ENCODE data around the gene ANKRD42. TPM values are rescaled to one million over a fixed set of nuclear protein-coding genes. Genes with fewer than 3 reads are reported as not detected.

The ANKRD42 gene
- total RNA-seq, 4 donors from 2014 or later = 5.6 to 11.5 (median 8.9) TPM

- WGBS, 2 donors (ENCODE audit: low coverage in 1 of 2) = 2 to 10% methylated on average over 13 to 15 of the region's 15 CpGs
- Histone ChIP-seq H3K36me3 (peaks cover 0 to 7% (median under 1%) of the 10 kb centered on the region in 4 donors), H3K4me3 (peak overlapping the region; percentile 80 to 99 (median 93)), H3K4me1 (peaks cover 16 to 43% (median 37%) of the 10 kb centered on the region in 4 donors), H3K27me3 (no peaks in the 10 kb centered on the region), H3K27ac (peak overlapping the region; percentile 99 to 100 (median 100)), H3K9me3 (no peaks in the 10 kb centered on the region)
- in situ Hi-C loops (cut with MboI; ENCODE audit: low pct_ligation_motif_present in 1 of 4, low pct_unique_long_range_greater_than_20kb in 1 of 4, low sequenced_read_pairs in 3 of 4) = loop anchor here in 2 of 4 donors (10.0 to 25.0 kb wide), 2 partner anchors 84 to 247 kb away; partner anchors contain the start of genes DDIAS (in 1 of the 2), PRCP (in 1 of the 2) and RAB30 (in 1 of the 2)
- intact Hi-C loops (cut with DNase I; ENCODE audit: low total_unique reads) = loop anchor here (5.0 to 10.0 kb wide), 2 partner anchors 87 to 254 kb away; partner anchors contain the start of genes DDIAS, PRCP and RAB30
- no peak for DNase-seq
- TF ChIP-seq POLR2A (IDR thresholded peaks at IDR 0.05) (no peak), POLR2AphosphoS5 (IDR thresholded peaks at IDR 0.05) (no peak), CTCF (IDR thresholded peaks at IDR 0.05) (no peak), EP300 (IDR thresholded peaks at IDR 0.05; ENCODE audit: low read depth) (no peak)
These were observed 34.3 kb upstream of the ANKRD42 start for GRCh38 chr11:83158965-83159901.

- H3K4me3 ChIP-seq = peak overlapping the region in 3 of 4 donors; percentile 80 to 99 (median 91)
- peak overlapping the region; percentile 99 to 100 (median 100) for H3K27ac ChIP-seq
- TF ChIP-seq EP300 (IDR thresholded peaks at IDR 0.05; ENCODE audit: low read depth) (no peak), CTCF (IDR thresholded peaks at IDR 0.05) (no peak), POLR2AphosphoS5 (IDR thresholded peaks at IDR 0.05) (no peak), POLR2A (IDR thresholded peaks at IDR 0.05) (no peak)
- in situ Hi-C loops (cut with MboI; ENCODE audit: low pct_ligation_motif_present in 1 of 4, low pct_unique_long_range_greater_than_20kb in 1 of 4, low sequenced_read_pairs in 3 of 4) (loop anchor here in 2 of 4 donors (10.0 to 25.0 kb wide), 2 partner anchors 85 to 248 kb away; partner anchors contain the start of genes DDIAS (in 1 of the 2), PRCP (in 1 of the 2) and RAB30 (in 1 of the 2)), intact Hi-C loops (cut with DNase I; ENCODE audit: low total_unique reads) (loop anchor here (5.0 to 10.0 kb wide), 2 partner anchors 88 to 255 kb away; partner anchors contain the start of genes DDIAS, PRCP and RAB30)
- 10 to 13% methylated on average over 4 to 6 of the region's 6 CpGs for WGBS, 2 donors (ENCODE audit: low coverage in 1 of 2)
- peaks cover 0 to 17% (median 5%) of the 10 kb centered on the region in 4 donors for H3K36me3 ChIP-seq
- peak; percentile 32 for DNase-seq
- H3K9me3 ChIP-seq = no peaks in the 10 kb centered on the region
- H3K4me1 ChIP-seq = peaks cover 16 to 43% (median 36%) of the 10 kb centered on the region in 4 donors
- no peaks in the 10 kb centered on the region for H3K27me3 ChIP-seq
These were observed 33.3 kb upstream of the ANKRD42 start for GRCh38 chr11:83159902-83160865.

- Histone ChIP-seq H3K9me3 (no peaks in the 10 kb centered on the region), H3K36me3 (peaks cover 0 to 31% (median 12%) of the 10 kb centered on the region in 4 donors), H3K27ac (peak overlapping the region; percentile 35 to 100 (median 100)), H3K4me1 (peaks cover 16 to 37% (median 33%) of the 10 kb centered on the region in 4 donors), H3K4me3 (no peak overlapping the region), H3K27me3 (no peaks in the 10 kb centered on the region)
- DNase-seq = no peak
- WGBS, 2 donors (ENCODE audit: low coverage in 1 of 2) = 14 to 20% methylated on average over 1 of the region's 1 CpG
- intact Hi-C loops (cut with DNase I; ENCODE audit: low total_unique reads) = no loop called here
- in situ Hi-C loops (cut with MboI; ENCODE audit: low pct_ligation_motif_present in 1 of 4, low pct_unique_long_range_greater_than_20kb in 1 of 4, low sequenced_read_pairs in 3 of 4) = loop anchor here in 1 of 4 donors (25.0 kb wide), 1 partner anchor 249 kb away; the partner anchor contains the start of genes DDIAS and PRCP
- no peak for TF ChIP-seq POLR2A (IDR thresholded peaks at IDR 0.05)
- TF ChIP-seq POLR2AphosphoS5 (IDR thresholded peaks at IDR 0.05) = no peak
- no peak for TF ChIP-seq CTCF (IDR thresholded peaks at IDR 0.05)
- TF ChIP-seq EP300 (IDR thresholded peaks at IDR 0.05; ENCODE audit: low read depth) = no peak
These were observed 31.8 kb upstream of the ANKRD42 start for GRCh38 chr11:83161610-83162199.

Measured in transverse colon (tissue), 4 donors.